Fibroblast of the conjunctiva (primary cell): ENCODE measurements around the gene CAMSAP1.
A peak's percentile ranks its signal among the peaks of the same experiment; 100 is the strongest.

Experiments
- DNase-seq: peaks from one replicate; pipeline ENCODE4 v3.0.0-alpha.2; 2010; ENCODE audit warnings: low read depth

The CAMSAP1 gene

GRCh38 chr9:135941288-135941995 is 34.1 kb upstream of the CAMSAP1 start:
- DNase-seq, result no peak

GRCh38 chr9:135939351-135940265 is 32.3 kb upstream of the CAMSAP1 start:
- DNase-seq, result no peak

- no peak for DNase-seq
Observed at GRCh38 chr9:135937521-135938489, 30.5 kb upstream of the CAMSAP1 start.

DNA sequence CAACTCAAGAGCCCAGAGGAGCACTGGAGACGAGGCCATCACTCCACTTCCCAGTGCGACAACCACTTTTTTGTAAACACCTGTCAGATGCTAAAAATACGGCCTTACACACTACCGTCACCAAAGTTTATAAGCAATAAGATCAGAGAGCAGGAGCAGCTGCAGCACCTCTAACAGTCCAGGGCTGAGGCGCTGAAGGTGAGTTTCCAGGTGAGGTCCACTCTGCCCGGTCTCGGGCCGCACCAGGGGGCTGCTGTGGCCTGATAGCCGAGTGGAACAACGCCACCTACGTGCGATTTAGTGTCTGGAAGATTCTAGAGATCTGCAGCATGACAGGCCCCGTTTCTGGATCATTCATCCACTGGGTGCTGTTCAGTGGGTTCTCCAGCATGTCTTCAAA is 25.8 kb upstream of the CAMSAP1 start:
- DNase-seq, result no peak

DNA sequence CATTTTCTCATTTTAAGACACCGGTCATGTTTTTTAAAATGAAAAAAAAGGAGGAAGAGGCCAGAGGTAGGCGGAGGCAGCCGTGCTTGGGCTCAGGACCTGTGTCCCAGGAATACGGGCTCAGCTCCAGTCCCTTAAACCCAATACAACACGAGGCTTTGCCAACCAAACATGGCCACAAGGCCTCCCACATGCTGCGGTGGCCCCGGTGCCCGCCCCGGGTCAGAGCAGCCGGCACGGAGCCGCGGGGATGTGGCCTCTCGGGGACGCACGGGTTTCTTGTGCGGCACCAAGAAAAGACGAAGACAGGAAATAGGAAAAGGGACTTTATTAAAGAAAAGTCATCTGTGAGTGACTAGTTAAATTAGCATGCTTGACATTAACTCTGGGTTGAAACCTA is 25.3 kb upstream of the CAMSAP1 start:
- DNase-seq, result no peak

GRCh38 chr9:135931349-135931820 is 24.0 kb upstream of the CAMSAP1 start:
- DNase-seq, result no peak

GRCh38 chr9:135930446-135931345 is 23.4 kb upstream of the CAMSAP1 start:
- no peak for DNase-seq

GRCh38 chr9:135929656-135930445 is 22.5 kb upstream of the CAMSAP1 start:
- no peak for DNase-seq

GRCh38 chr9:135928731-135929655 is 21.6 kb upstream of the CAMSAP1 start:
- no peak for DNase-seq

- no peak for DNase-seq
Observed at GRCh38 chr9:135928074-135928730, 20.9 kb upstream of the CAMSAP1 start.

DNA sequence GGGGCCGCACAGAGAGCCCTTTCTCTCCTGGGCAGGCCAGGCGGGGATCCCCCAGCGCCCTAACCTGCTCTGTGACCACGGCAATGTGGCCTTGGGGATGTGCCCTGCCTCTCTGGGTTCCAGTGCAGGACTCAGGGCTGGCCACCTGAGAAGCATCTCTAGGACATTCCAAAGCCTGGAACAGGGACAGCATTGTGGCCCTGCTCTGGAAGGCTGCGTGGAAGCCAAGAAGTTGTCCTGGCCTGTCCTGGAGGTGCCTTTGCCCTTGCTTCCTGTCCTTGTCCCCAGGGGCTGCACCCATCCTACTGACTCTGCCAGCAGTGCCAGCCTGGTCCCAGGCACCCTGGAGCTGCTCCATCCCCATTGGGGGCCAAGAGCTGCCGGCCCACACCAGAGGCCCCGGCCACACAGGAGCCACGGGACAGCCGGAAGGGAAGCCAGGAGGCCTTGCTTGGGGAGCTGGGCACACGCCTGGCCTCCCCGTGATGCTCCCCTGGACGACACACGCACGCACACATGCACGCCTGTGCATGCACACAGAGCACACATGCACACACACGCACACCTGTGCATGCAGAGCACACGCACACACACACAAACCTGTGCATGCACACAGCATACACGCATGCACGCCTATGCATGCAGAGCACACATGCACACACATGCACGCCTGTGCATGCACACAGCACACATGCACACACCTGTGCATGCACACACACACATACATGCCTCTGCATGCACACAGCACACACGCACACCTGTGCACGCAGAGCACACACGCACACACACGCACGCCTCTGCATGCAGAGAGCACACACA is 20.1 kb upstream of the CAMSAP1 start:
- DNase-seq, result no peak

DNA sequence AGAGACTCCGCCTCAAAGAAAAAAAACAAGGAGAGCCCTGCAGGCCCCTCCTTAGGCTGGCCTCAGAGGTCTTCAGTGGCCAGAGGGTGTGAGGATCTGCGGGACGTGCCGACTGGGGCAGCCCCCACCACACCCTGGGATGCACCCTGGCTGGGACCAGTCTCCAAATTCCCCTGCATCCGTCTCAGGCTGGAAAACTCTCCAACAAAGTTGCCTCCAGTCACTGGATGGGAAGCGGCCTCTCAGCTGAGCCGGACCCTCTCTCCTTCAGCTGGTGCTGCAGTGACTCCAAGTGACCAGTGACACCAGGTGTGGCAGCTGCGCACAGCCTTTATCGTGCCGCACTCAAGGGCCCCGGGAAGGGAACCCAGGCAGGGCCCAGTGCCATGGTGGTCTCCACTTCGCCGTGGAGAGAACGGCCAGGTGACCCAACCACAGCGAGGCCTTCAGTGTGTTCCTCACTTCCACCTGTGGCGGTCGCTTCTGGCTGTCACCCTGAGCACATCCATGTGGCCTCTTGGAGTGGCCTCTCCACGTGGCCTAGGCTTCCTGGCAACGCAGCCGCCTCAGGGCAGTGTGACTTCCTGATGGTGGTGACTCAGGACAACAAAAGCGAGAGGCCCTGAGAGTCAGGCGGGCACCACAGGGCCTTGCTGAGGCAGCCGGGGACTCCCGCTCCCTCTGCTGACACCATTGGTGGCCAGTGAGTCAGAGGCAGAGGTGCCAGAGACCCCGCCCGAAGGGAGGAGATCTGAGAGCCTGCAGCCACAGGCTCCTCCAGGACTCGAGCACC is 19.3 kb upstream of the CAMSAP1 start:
- peak; percentile 14 for DNase-seq

GRCh38 chr9:135925496-135926133 is 18.3 kb upstream of the CAMSAP1 start:
- DNase-seq, result no peak

GRCh38 chr9:135924628-135925338 is 17.4 kb upstream of the CAMSAP1 start:
- no peak for DNase-seq

DNA sequence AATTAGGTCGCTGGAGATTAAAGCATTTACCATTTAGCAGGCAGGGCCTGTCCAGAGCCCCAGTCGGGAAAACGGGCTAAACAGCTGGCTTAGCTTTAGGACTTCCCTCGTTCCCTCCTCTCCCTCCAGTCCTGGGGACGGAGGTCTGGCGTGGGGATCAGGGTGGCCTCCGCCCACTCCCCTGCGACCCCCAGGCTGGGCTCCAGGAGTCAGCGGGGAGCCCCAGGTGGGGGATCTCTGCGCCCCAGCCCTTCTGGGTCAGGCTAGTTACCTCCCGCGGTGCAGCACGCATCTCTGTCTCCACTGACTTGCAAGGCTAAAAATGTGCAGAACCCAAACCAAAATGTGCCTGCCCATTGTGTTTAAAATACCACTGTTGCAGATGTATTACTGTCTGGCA is 16.2 kb upstream of the CAMSAP1 start:
- no peak for DNase-seq
